Right renal cortex interstitium (tissue), 3 donors: ENCODE results near the gene VGF. TPM values are rescaled to one million over a fixed set of nuclear protein-coding genes. Genes with fewer than 3 reads are reported as not detected.
A peak's percentile ranks its signal among the peaks of the same experiment; 100 is the strongest.
"Not testable (repeated sequence)": the region's sequence is repeated elsewhere in the genome, so short reads cannot be mapped to it uniquely, and the experiment has no call there.

Source experiments
- DNase-seq, 3 donors: peaks; one replicate each; pipeline ENCODE4 v3.0.0-alpha.2; 2013; ENCODE audit warnings: low read depth in 3 of 3, low spot score in 2 of 3
- polyA plus RNA-seq, 3 donors: library from polyadenylated mRNA; unstranded; fragments of 120-200 nt; gene quantifications; one replicate each; pipeline ENCODE4 v1.2.1, GENCODE V29; 2013; ENCODE audit not compliant: insufficient read length in 3 of 3

Gene VGF
- polyA plus RNA-seq, 3 donors, result 0.07 to 0.21 (median 0.08) TPM

GRCh38 chr7:101140339-101140699 lies 25.1 kb downstream of the VGF start:
- no peak for DNase-seq

- DNase-seq, result no peak
These were observed 27.0 kb downstream of the VGF start for GRCh38 chr7:101138213-101138870.

- no peak for DNase-seq
These were observed 27.6 kb downstream of the VGF start for GRCh38 chr7:101137651-101138212.

- no peak for DNase-seq
These were observed 30.9 kb downstream of the VGF start for GRCh38 chr7:101134399-101134980.

GRCh38 chr7:101133621-101134398 lies 31.6 kb downstream of the VGF start:
- DNase-seq, result no peak

GRCh38 chr7:101132626-101133600 lies 32.5 kb downstream of the VGF start:
- DNase-seq, result not testable (repeated sequence)

GRCh38 chr7:101129603-101130117 lies 35.7 kb downstream of the VGF start:
- DNase-seq, result no peak

GRCh38 chr7:101128040-101128834 lies 37.1 kb downstream of the VGF start:
- no peak for DNase-seq

GRCh38 chr7:101127460-101128039 lies 37.8 kb downstream of the VGF start:
- no peak for DNase-seq

GRCh38 chr7:101126651-101127459 lies 38.5 kb downstream of the VGF start, which contains the start of gene SERPINE1:
TSS of gene SERPINE1 (plus strand) at chr7:101127104. CDS start at chr7:101128394, 1,290 bp downstream.
- peak; percentile 73 to 79 (median 77) for DNase-seq

- no peak for DNase-seq
These were observed 39.2 kb downstream of the VGF start for GRCh38 chr7:101125989-101126650.

GRCh38 chr7:101124376-101125056 lies 40.9 kb downstream of the VGF start:
- DNase-seq, result no peak

GRCh38 chr7:101123703-101124068 lies 41.7 kb downstream of the VGF start:
- no peak for DNase-seq

GRCh38 chr7:101122933-101123702 lies 42.3 kb downstream of the VGF start:
- no peak for DNase-seq

GRCh38 chr7:101121991-101122932 lies 43.1 kb downstream of the VGF start:
- DNase-seq, result peak in 2 of 3 donors; percentile 71 to 81
